GM12878 (cell line): ENCODE results near the gene UBAP1L. TPM values are rescaled to one million over a fixed set of nuclear protein-coding genes. Genes with fewer than 3 reads are reported as not detected.

Experiments used
- ATAC-seq: fragments of 200-7000 bp; cut with Tn5 transposase; 3 replicates; pipeline ENCODE4 v1.9.1; 2020; ENCODE audit warnings: mild to moderate bottlenecking, moderate library complexity
- BruUV-seq: library from RNA; stranded (reverse); fragments of 400-500 nt; replicated peaks from 2 replicates; lab custom pipeline; 2021; lab: Mats Ljungman, UMichigan
- CTCF ChIA-PET: fragments of 300-600 bp; sonication (Branson Sonifier 250); formaldehyde crosslinking; extraction: SDS; loops from one replicate; lab custom pipeline; 2021; ENCODE audit warnings: inconsistent platforms; lab: Yijun Ruan, JAX
- POLR2A ChIA-PET: fragments of 350-600 bp; formaldehyde crosslinking; extraction: SDS; loops from one replicate; lab custom pipeline; 2021; ENCODE audit warnings: inconsistent platforms; lab: Charles Lee
- RAD21 ChIA-PET: fragments of 300-600 bp; sonication (Branson Sonifier 250); formaldehyde crosslinking; loops from one replicate; lab custom pipeline; 2023; ENCODE audit warnings: antibody characterized with exemption; ENCODE audit not compliant: unreplicated experiment; lab: Charles Lee
- SMC1A ChIA-PET: fragments of 300-600 bp; sonication (Branson Sonifier 250); formaldehyde crosslinking; loops from one replicate; lab custom pipeline; 2023; ENCODE audit not compliant: unreplicated experiment, uncharacterized antibody; lab: Charles Lee
- DNase-seq: peaks from one replicate; pipeline ENCODE4 v3.0.0-alpha.2; 2011; ENCODE audit warnings: low read depth, low spot score
- FAIRE-seq: peaks from 3 replicates; lab custom pipeline; 2011; peaks lifted over from hg19 to GRCh38; lab: Jason Lieb, UNC
- H2AFZ ChIP-seq: 2 replicates; pipeline ENCODE4 v1.6.0; 2011; ENCODE audit warnings: low read depth, low read length, control low read depth; ENCODE audit not compliant: control insufficient read depth
- H3K27ac ChIP-seq: 2 replicates; pipeline ENCODE4 v1.5.1; 2011; ENCODE audit warnings: control low read depth; ENCODE audit not compliant: control insufficient read depth, insufficient read depth
- H3K27me3 ChIP-seq, 2 experiments: replicated peaks in 1 of 2; 2 replicates each; pipeline versions ENCODE4 v1.6.0 to v1.6.1; 2011; ENCODE audit warnings: low read length in 1 of 2; ENCODE audit not compliant: control insufficient read depth in 2 of 2, insufficient read depth in 2 of 2
- H3K36me3 ChIP-seq, 2 experiments: 2 replicates each; pipeline ENCODE4 v1.5.1; 2011; ENCODE audit warnings: low read length in 1 of 2; ENCODE audit not compliant: control insufficient read depth in 2 of 2, insufficient read depth in 2 of 2
- H3K4me1 ChIP-seq: 2 replicates; pipeline ENCODE4 v1.6.1; 2011; ENCODE audit warnings: mild to moderate bottlenecking, low read length, moderate library complexity, mixed read lengths; ENCODE audit not compliant: control insufficient read depth, insufficient read depth
- H3K4me2 ChIP-seq: 2 replicates; pipeline ENCODE4 v1.6.0; 2011; ENCODE audit warnings: control low read depth; ENCODE audit not compliant: control insufficient read depth, insufficient read depth
- H3K4me3 ChIP-seq: fragments of 200-600 bp; sonication (generic); 2 replicates; pipeline ENCODE4 v1.5.1; 2016
- H3K79me2 ChIP-seq: 2 replicates; pipeline ENCODE4 v1.6.0; 2011; ENCODE audit warnings: low read length; ENCODE audit not compliant: control insufficient read depth, insufficient read depth
- H3K9ac ChIP-seq: 2 replicates; pipeline ENCODE4 v1.8.0; 2011; ENCODE audit warnings: low read length, control low read depth, mixed read lengths; ENCODE audit not compliant: control insufficient read depth, insufficient read depth
- H3K9me3 ChIP-seq: replicated peaks from 3 replicates; pipeline ENCODE4 v1.5.1; 2011; ENCODE audit warnings: mild to moderate bottlenecking, low read length; ENCODE audit not compliant: control insufficient read depth, insufficient read depth
- H4K20me1 ChIP-seq: 2 replicates; pipeline ENCODE4 v1.6.0; 2011; ENCODE audit not compliant: control insufficient read depth, insufficient read depth
- BCL11A ChIP-seq: IDR thresholded peaks from 2 replicates; pipeline ENCODE4 v1.6.1; 2011; ENCODE audit warnings: low read depth, low read length
- BCLAF1 ChIP-seq: fragments of 450-650 bp; IDR thresholded peaks from 2 replicates; pipeline ENCODE4 v1.6.1; 2017; ENCODE audit warnings: antibody characterized with exemption, mild to moderate bottlenecking, moderate library complexity
- CBX5 ChIP-seq: sonication (generic); IDR thresholded peaks from 2 replicates; pipeline ENCODE4 v1.6.1; 2016; ENCODE audit warnings: low read depth, moderate library complexity, mild to moderate bottlenecking, inconsistent platforms
- CEBPB ChIP-seq, 2 experiments: fragments of 150-350 bp in 1 of 2; IDR thresholded peaks; 2 replicates each; pipeline ENCODE4 v1.6.1; 2012 to 2014; ENCODE audit warnings: low read depth in 2 of 2, low read length in 2 of 2, borderline replicate concordance in 1 of 2, inconsistent platforms in 1 of 2
- CHD4 ChIP-seq: fragments of 200-600 bp; sonication (generic); IDR thresholded peaks from 2 replicates; pipeline ENCODE4 v1.6.1; 2016; ENCODE audit warnings: mild to moderate bottlenecking
- CREM ChIP-seq: IDR thresholded peaks from 2 replicates; pipeline ENCODE4 v1.6.1; 2014; ENCODE audit warnings: antibody characterized with exemption, low read depth
- ESRRA ChIP-seq: IDR thresholded peaks from 2 replicates; pipeline ENCODE4 v1.6.1; 2012; ENCODE audit warnings: mild to moderate bottlenecking, low read length, improper control_type of control experiment
- GABPA ChIP-seq: IDR thresholded peaks from 2 replicates; pipeline ENCODE4 v1.6.1; 2014; ENCODE audit warnings: antibody characterized with exemption, low read depth, mild to moderate bottlenecking, inconsistent platforms
- NFXL1 ChIP-seq: fragments of 450-650 bp; IDR thresholded peaks from 2 replicates; pipeline ENCODE4 v1.6.1; 2017; ENCODE audit warnings: antibody characterized with exemption, mild to moderate bottlenecking, borderline replicate concordance
- NFYB ChIP-seq: IDR thresholded peaks from 2 replicates; pipeline ENCODE4 v1.6.1; 2011; ENCODE audit warnings: low read depth, mild to moderate bottlenecking, low read length, improper control_type of control experiment, moderate library complexity; ENCODE audit not compliant: insufficient read depth
- TCF3 ChIP-seq: IDR thresholded peaks from 2 replicates; pipeline ENCODE4 v1.6.1; 2012; ENCODE audit warnings: low read depth, mild to moderate bottlenecking, low read length, borderline replicate concordance; ENCODE audit not compliant: insufficient read depth
- ZNF24 ChIP-seq: fragments of 450-650 bp; IDR thresholded peaks from 2 replicates; pipeline ENCODE4 v1.6.1; 2017; ENCODE audit warnings: antibody characterized with exemption, mild to moderate bottlenecking
- ZNF592 ChIP-seq: fragments of 450-650 bp; IDR thresholded peaks from 2 replicates; pipeline ENCODE4 v1.6.1; 2017; ENCODE audit warnings: mild to moderate bottlenecking, moderate library complexity
- WGBS: methylation state at CpG from one replicate; pipeline ENCODE4 v1.1.6; 2016; ENCODE audit warnings: low lambda C conversion rate; ENCODE audit not compliant: insufficient replicate concordance, insufficient coverage; ENCODE audit errors: missing lambda C conversion rate; 5-methylcytosine and 5-hydroxymethylcytosine counted together
- in situ Hi-C: fragments of 300-500 bp; cut with MboI; formaldehyde crosslinking; loops from 9 replicates; pipeline ENCODE4 v1.14.3; 2018; ENCODE audit warnings: mixed read lengths
- intact Hi-C: fragments of 100-400 bp; cut with micrococcal nuclease; formaldehyde crosslinking; loops from one replicate; pipeline ENCODE4 v1.14.2; 2022; ENCODE audit not compliant: unreplicated experiment
- polyA plus RNA-seq, 11 experiments: library from polyadenylated mRNA; depleted of rRNA in 4 of 11; unstranded in 6 of 11; stranded (reverse) in 5 of 11; fragments of >200 nt; fragmentation: Nextera tagmentation in 4 of 11; fragmentation: Illumina TruSeq in 1 of 11; extraction: Ambion mirVana in 4 of 11; extraction: Trizol in 1 of 11; gene quantifications; 1 replicate in 1 of 11; 2 replicates in 10 of 11; pipeline versions ENCODE4 v1.2.1 to v1.2.3, GENCODE V29; 2011 to 2016; ENCODE audit warnings: inconsistent platforms in 2 of 11, missing spikeins in 2 of 11, low read depth in 1 of 11
- total RNA-seq, 4 experiments: library from RNA; depleted of rRNA in 3 of 4; stranded (reverse); fragments of >200 nt in 3 of 4; fragmentation: Illumina TruSeq in 1 of 4; extraction: Trizol in 1 of 4; gene quantifications; 2 replicates each; pipeline versions ENCODE4 v1.2.1 to v1.2.3, GENCODE V29; 2013 to 2021
- TF ChIP-seq, protein P1 (sequence below): fragments of 450-650 bp; formaldehyde crosslinking; IDR thresholded peaks from 2 replicates; pipeline ENCODE4 v1.5.0; 2022; ENCODE audit warnings: mild to moderate bottlenecking, missing genetic modification characterization

The UBAP1L gene
- total and polyA plus RNA-seq, 10 of the 15 experiments (the other 5 are each of a cell fraction or from before 2014, with no cell fraction given): 0.03 to 2.6 (median 1.0) TPM

DNA sequence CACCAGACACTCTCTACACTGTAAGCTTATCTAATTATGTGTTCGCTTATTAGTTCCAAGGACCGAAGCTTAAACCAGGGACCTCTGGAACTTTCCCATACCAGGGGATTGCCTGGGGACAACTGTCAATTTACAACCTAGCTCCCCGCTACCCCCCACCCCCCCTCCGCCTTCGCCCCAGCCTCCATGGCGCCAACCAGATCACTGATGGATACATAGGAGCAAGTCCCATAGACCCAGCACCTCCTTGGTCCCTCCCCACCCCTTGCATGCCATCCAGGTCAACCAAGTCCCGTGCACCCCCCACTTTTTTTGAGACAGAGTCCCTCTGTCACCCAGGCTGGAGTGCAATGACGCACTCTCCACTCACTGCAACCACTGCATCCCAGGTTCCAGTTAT, 19.5 kb upstream of the UBAP1L start:
- no peak for ATAC-seq
- H3K4me2 ChIP-seq: peak overlapping the region; percentile 80
- ChIA-PET POLR2A (interaction anchor here (1.1 to 1.3 kb wide), 5 partner anchors 14 to 152 kb away, joined by 3 to 7 read pairs (median 3); partner anchors contain the start of genes CLPX and PARP16), SMC1A (interaction anchor here (0.7 to 1.7 kb wide), 3 partner anchors 11 to 151 kb away, joined by 3 to 5 read pairs (median 4); no protein-coding TSS in a partner anchor), RAD21 (interaction anchor here (0.6 to 1.3 kb wide), 4 partner anchors 47 to 412 kb away, joined by 3 to 7 read pairs (median 3); partner anchors contain the start of genes CLPX and PARP16), CTCF (interaction anchor here (0.7 to 1.5 kb wide), 2 partner anchors 251 to 1252 kb away, joined by 4 to 6 read pairs; partner anchors contain the start of gene MAP2K1)
- no peak overlapping the region; the same call in 1 of the 2 replicates for H3K9ac ChIP-seq
- WGBS: 95% methylated on average over 5 of the region's 8 CpGs
- intact Hi-C loops: no loop called here
- peak overlapping the region; percentile 89 for H3K4me3 ChIP-seq
- H3K27me3 ChIP-seq: no peaks in the 10 kb centered on the region
- FAIRE-seq: no peak
- BruUV-seq: no TSS peak
- H3K27ac ChIP-seq: no peak overlapping the region
- in situ Hi-C loops: no loop called here
- H4K20me1 ChIP-seq: no peaks in the 10 kb centered on the region
- H3K4me1 ChIP-seq: 0 out of 2 replicates have a peak, but pooled peaks cover 2% of the 10 kb centered on the region
- DNase-seq: no peak
- H3K79me2 ChIP-seq: peaks cover 17% of the 10 kb centered on the region
- H3K9me3 ChIP-seq: no peaks in the 10 kb centered on the region; the same call in 2 of the 3 replicates
- H3K36me3 ChIP-seq: peaks cover 0 to 2% of the 10 kb centered on the region in 2 experiments; a peak in 1 of 4 replicates
- H2AFZ ChIP-seq: no peak overlapping the region
- TF ChIP-seq CREM (no peak), CBX5 (no peak), ESRRA (no peak), CHD4 (no peak), NFXL1 (no peak), ZNF592 (no peak), BCLAF1 (no peak), CEBPB (IDR thresholded peaks at IDR 0.05; ENCODE audit: borderline replicate concordance in 1 of 2, low read depth in 2 of 2, low read length in 2 of 2) (no peak), BCL11A (no peak), TCF3 (no peak), ZNF24 (no peak), NFYB (no peak), GABPA (no peak)
- TF ChIP-seq, protein P1, sequence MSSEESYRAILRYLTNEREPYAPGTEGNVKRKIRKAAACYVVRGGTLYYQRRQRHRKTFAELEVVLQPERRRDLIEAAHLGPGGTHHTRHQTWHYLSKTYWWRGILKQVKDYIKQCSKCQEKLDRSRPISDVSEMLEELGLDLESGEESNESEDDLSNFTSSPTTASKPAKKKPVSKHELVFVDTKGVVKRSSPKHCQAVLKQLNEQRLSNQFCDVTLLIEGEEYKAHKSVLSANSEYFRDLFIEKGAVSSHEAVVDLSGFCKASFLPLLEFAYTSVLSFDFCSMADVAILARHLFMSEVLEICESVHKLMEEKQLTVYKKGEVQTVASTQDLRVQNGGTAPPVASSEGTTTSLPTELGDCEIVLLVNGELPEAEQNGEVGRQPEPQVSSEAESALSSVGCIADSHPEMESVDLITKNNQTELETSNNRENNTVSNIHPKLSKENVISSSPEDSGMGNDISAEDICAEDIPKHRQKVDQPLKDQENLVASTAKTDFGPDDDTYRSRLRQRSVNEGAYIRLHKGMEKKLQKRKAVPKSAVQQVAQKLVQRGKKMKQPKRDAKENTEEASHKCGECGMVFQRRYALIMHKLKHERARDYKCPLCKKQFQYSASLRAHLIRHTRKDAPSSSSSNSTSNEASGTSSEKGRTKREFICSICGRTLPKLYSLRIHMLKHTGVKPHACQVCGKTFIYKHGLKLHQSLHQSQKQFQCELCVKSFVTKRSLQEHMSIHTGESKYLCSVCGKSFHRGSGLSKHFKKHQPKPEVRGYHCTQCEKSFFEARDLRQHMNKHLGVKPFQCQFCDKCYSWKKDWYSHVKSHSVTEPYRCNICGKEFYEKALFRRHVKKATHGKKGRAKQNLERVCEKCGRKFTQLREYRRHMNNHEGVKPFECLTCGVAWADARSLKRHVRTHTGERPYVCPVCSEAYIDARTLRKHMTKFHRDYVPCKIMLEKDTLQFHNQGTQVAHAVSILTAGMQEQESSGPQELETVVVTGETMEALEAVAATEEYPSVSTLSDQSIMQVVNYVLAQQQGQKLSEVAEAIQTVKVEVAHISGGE (CRISPR knock-in tag): no peak
